ENCODE results near the gene BMPR1B.

- TF ChIP-seq CTCF (IDR thresholded peaks at IDR 0.05) = no peak
- no peak for TF ChIP-seq ZFX (IDR thresholded peaks at IDR 0.05; ENCODE audit: borderline replicate concordance)
These were observed 75.6 kb downstream of the BMPR1B start for GRCh38 chr4:94833394-94833793.
